ENCODE measurements around the gene RXRB.

RXRB gene

DNA sequence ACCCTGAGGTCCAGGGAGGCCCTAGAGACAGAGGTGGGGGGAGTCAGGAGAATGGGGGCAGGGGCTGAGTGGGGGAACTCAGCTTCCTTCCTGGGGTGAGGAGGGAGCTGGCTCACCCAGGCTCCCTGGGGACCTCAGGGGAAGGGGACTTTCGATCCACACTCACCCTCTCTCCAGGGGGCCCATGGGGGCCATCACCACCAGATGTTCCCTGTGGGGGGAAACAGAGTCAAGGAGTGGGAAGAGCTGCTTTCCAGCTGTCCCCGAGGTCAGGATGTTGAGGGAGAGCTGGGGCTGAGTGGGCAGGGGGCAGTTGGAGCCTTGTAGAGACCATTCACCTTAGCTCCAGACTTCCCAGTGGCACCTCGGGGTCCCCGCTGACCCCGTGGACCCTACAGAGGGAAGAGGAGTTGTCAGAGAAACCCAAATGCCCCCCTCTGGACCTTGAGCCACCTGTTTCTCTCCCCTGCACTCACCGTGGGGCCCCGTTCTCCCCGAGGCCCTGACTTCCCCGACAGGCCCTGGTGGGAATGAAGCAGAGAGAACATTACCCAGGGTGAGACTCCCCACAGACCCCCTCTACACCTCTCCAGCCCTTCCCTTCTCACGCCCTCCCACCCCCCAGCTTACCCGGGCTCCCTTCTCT is 26.8 kb downstream of the RXRB start:
- TF ChIP-seq, protein P1, sequence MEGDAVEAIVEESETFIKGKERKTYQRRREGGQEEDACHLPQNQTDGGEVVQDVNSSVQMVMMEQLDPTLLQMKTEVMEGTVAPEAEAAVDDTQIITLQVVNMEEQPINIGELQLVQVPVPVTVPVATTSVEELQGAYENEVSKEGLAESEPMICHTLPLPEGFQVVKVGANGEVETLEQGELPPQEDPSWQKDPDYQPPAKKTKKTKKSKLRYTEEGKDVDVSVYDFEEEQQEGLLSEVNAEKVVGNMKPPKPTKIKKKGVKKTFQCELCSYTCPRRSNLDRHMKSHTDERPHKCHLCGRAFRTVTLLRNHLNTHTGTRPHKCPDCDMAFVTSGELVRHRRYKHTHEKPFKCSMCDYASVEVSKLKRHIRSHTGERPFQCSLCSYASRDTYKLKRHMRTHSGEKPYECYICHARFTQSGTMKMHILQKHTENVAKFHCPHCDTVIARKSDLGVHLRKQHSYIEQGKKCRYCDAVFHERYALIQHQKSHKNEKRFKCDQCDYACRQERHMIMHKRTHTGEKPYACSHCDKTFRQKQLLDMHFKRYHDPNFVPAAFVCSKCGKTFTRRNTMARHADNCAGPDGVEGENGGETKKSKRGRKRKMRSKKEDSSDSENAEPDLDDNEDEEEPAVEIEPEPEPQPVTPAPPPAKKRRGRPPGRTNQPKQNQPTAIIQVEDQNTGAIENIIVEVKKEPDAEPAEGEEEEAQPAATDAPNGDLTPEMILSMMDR (IDR thresholded peaks at IDR 0.05; ENCODE audit: insufficient read depth, low read length, poor library complexity, severe bottlenecking): no peak
- Histone ChIP-seq H3K27me3 (replicated peaks; ENCODE audit: control insufficient read depth, insufficient read depth, low read length) (no peaks in the 10 kb centered on the region; the same call in none of the 2 replicates), H3K4me3 (replicated peaks; ENCODE audit: low read depth, low read length) (no peak overlapping the region), H3K36me3 (ENCODE audit: control insufficient read depth, insufficient read depth, low read length) (no peaks in the 10 kb centered on the region)
- DNase-seq (ENCODE audit: extremely low read depth, insufficient read length): no peak

DNA sequence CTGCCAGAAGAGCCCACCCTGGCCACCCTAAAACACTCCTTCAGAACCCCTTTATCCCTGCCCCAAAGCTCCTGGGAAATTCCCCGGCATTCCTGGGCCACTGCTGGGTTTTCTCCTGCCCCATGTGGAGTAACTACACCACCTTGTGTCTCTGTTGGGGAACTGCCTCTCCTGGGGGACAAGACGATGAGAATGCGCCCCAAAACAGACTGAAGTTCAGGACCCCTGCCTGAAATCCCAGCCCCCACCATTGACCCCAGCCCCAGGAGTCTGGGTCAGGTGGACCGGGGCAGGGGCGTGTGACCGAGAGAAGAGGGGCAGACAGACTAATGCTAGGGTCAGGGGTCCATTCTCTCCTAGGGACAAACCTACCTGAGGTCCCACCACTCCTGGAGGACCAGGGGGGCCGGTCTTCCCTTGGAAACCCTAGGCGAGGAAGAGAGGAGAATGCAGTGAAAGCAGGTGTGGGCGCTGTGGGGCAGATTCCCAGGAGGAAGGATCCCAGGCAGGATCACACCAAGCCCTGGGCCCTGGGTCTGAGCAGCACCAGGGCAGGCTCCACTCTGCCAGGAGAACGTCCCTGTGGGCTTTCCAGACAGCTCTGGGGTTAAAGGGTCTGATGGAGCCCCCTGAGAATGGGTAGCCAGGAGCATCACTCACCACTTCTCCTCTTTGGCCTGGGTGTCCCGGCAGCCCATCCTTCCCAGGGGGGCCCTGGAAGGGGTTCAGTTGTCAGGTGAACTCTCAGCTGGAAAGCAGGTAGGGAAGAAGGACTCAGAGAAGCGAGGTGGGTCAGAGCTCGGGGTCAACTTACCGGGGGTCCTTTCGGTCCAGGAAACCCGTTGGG is 27.6 kb downstream of the RXRB start:
- no peak overlapping the region for H3K4me3 ChIP-seq (replicated peaks; ENCODE audit: low read depth, low read length)
- TF ChIP-seq, protein P1 (IDR thresholded peaks at IDR 0.05; ENCODE audit: insufficient read depth, low read length, poor library complexity, severe bottlenecking): peak; percentile 79
- no peak for DNase-seq (ENCODE audit: extremely low read depth, insufficient read length)
- H3K27me3 ChIP-seq (replicated peaks; ENCODE audit: control insufficient read depth, insufficient read depth, low read length): no peaks in the 10 kb centered on the region; the same call in none of the 2 replicates
- no peaks in the 10 kb centered on the region for H3K36me3 ChIP-seq (ENCODE audit: control insufficient read depth, insufficient read depth, low read length)

DNA sequence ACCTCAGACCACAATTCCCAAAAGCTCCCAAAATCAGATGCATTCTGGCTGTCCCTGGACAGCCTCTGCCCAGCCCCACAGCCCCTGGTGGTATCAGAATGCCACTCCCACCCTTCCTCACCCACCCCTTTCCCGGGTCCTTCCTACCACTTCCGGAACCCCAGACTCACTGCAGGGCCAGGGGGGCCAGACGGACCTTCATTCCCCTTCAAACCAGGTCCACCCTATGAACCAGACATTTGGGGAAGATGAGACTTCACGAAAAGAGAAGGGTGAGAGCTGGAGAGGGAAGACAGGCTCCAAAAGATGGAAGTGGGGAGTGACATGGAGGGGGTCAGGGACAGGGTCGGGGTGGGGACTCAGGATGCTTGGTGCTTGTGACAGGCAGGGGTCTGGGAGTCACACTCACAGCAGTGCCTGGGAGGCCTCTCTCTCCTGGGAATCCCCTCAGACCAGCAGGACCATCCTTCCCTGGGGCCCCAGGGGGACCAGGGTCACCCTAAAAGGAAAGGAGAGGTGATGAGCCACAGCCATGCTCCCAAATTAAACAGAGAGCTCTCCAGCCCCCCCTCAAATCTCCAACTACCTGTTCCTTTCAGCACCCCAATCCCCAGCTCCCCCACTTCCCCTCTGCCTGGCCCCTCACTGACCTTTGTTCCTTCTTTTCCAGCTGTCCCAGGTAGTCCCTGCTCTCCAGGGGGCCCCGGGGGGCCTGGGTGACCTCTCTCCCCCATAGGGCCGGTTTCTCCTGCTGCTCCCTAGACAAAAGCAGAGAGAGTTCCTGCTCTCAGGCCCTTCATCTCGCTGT is 28.4 kb downstream of the RXRB start:
- H3K4me3 ChIP-seq (replicated peaks; ENCODE audit: low read depth, low read length): no peak overlapping the region
- no peaks in the 10 kb centered on the region for H3K36me3 ChIP-seq (ENCODE audit: control insufficient read depth, insufficient read depth, low read length)
- DNase-seq (ENCODE audit: extremely low read depth, insufficient read length): no peak
- TF ChIP-seq, protein P1 (IDR thresholded peaks at IDR 0.05; ENCODE audit: insufficient read depth, low read length, poor library complexity, severe bottlenecking): no peak
- no peaks in the 10 kb centered on the region; the same call in none of the 2 replicates for H3K27me3 ChIP-seq (replicated peaks; ENCODE audit: control insufficient read depth, insufficient read depth, low read length)

DNA sequence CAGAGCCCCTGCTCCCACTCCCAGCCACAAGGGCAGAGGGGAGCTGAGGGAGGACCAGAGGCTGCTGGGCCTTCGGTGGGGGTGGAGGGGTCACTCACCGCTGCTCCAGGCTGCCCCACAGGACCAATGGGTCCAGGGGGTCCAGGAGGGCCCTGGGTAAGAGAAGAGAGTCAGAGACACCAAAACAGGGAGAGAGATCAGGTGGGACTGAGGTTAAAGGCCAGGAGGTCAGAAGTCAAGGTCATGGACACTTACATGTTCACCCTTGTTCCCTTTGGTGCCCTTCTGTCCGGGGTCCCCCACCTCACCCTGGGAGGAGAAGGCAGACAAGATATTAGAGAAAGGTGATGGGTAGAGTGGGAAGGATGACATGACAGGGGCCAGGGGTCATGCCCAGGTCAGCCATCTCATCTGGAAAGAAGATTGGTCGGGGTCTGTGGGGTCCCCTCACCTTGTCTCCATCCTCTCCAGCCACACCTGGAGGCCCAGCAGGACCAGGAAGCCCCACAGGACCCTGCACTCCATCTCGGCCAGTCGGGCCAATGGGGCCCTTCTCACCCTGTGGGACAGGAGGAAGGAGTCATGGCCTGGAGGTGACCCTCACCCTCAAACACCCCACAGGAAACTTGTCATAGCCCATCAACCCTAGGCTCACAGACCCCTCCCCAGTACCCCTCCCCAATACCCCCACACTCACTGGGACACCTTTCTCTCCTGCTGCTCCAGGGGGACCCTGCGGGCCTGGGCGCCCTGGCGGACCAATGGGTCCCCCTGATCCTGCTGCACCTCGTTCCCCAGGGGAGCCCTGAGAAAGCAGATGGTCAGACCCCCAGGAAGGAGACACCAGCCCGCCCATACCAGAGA is 29.2 kb downstream of the RXRB start:
- Histone ChIP-seq H3K36me3 (ENCODE audit: control insufficient read depth, insufficient read depth, low read length) (no peaks in the 10 kb centered on the region), H3K27me3 (replicated peaks; ENCODE audit: control insufficient read depth, insufficient read depth, low read length) (no peaks in the 10 kb centered on the region; the same call in none of the 2 replicates), H3K4me3 (replicated peaks; ENCODE audit: low read depth, low read length) (no peak overlapping the region)
- TF ChIP-seq, protein P1 (IDR thresholded peaks at IDR 0.05; ENCODE audit: insufficient read depth, low read length, poor library complexity, severe bottlenecking): no peak
- DNase-seq (ENCODE audit: extremely low read depth, insufficient read length): no peak
